Measurements from ENCODE around the gene TPI1. TPM values are rescaled to one million over a fixed set of nuclear protein-coding genes. Genes with fewer than 3 reads are reported as not detected.

The TPI1 gene
- total and polyA plus RNA-seq, 2 of the 8 experiments (the other 6 are each of a cell fraction or from before 2014, with no cell fraction given) = 910 to 3,018 TPM

GRCh38 chr12:6860942-6861341 is 6.4 kb upstream of the TPI1 start:
- Histone ChIP-seq H2BK120ac (replicated peaks; ENCODE audit: low read depth, low read length) (no peak overlapping the region), H3K9ac (replicated peaks in 1 of 4; ENCODE audit: extremely low read depth in 1 of 4, low read depth in 3 of 4, low read length in 3 of 4) (no peak overlapping the region), H3K27me3 (replicated peaks in 1 of 4; ENCODE audit: control insufficient read depth in 3 of 4, extremely low read depth in 1 of 4, insufficient read depth in 3 of 4, low read length in 3 of 4) (no peaks in the 10 kb centered on the region), H3K18ac (ENCODE audit: extremely low read depth, low read length) (no peak overlapping the region), H3K36me3 (ENCODE audit: control insufficient read depth in 2 of 4, insufficient read depth in 4 of 4, low read length in 3 of 4) (peaks cover 28 to 79% (median 69%) of the 10 kb centered on the region in 4 experiments), H3K23me2 (ENCODE audit: low read depth, low read length) (no peaks in the 10 kb centered on the region), H4K8ac (ENCODE audit: extremely low read depth, insufficient read depth, low read length) (no peak overlapping the region), H2BK12ac (ENCODE audit: low read depth, low read length) (no peak overlapping the region), H2AFZ (ENCODE audit: low read length) (no peak overlapping the region), H3K4me1 (replicated peaks in 1 of 4; ENCODE audit: control insufficient read depth in 3 of 4, insufficient read depth in 4 of 4, low read length in 3 of 4) (peaks cover 0 to 6% (median 2%) of the 10 kb centered on the region in 4 experiments; a peak in 4 of 7 replicates), H3K9me3 (ENCODE audit: insufficient read depth in 2 of 2, low read depth in 1 of 2, low read length in 1 of 2) (no peaks in the 10 kb centered on the region), H4K91ac (replicated peaks; ENCODE audit: insufficient read length, low read length) (no peak overlapping the region), H3K14ac (ENCODE audit: insufficient read length) (no peak overlapping the region), H4K20me1 (replicated peaks in 1 of 2; ENCODE audit: control insufficient read depth in 1 of 2, insufficient read depth in 2 of 2, low read length in 2 of 2) (peaks cover 0 to 2% of the 10 kb centered on the region in 2 experiments), H3K23ac (ENCODE audit: insufficient read length) (no peak overlapping the region), H2BK5ac (ENCODE audit: low read depth, low read length) (no peak overlapping the region), H3K27ac (ENCODE audit: low read depth, low read length) (no peak overlapping the region), H3K79me2 (ENCODE audit: control insufficient read depth in 1 of 2, insufficient read depth in 2 of 2, low read length in 2 of 2) (no peaks in the 10 kb centered on the region), H4K5ac (ENCODE audit: insufficient read length, low read depth, low read length) (no peak overlapping the region), H2AK5ac (ENCODE audit: low read depth, low read length) (no peak overlapping the region), H3K79me1 (ENCODE audit: low read depth, low read length) (no peaks in the 10 kb centered on the region; the same call in 1 of the 2 replicates), H2BK20ac (ENCODE audit: low read length) (no peak overlapping the region), H3K56ac (replicated peaks; ENCODE audit: insufficient read length, low read depth, low read length) (no peak overlapping the region), H3K4me3 (ENCODE audit: extremely low read depth in 1 of 4, insufficient read depth in 2 of 4, low read depth in 3 of 4, low read length in 4 of 4) (no peak overlapping the region), H3K4ac (replicated peaks; ENCODE audit: insufficient read length, low read depth, low read length) (no peak overlapping the region), H2BK15ac (ENCODE audit: low read length) (no peak overlapping the region), H3K4me2 (ENCODE audit: insufficient read depth in 1 of 2, low read depth in 2 of 2, low read length in 2 of 2) (no peak overlapping the region)
- 94% methylated on average over 7 of the region's 7 CpGs; no CpG with 5 or more reads in 1 of the 2 experiments for WGBS, 2 experiments (ENCODE audit: extremely low coverage in 1 of 2, insufficient coverage in 1 of 2, insufficient read length in 1 of 2, insufficient replicate concordance in 2 of 2, low coverage in 1 of 2, low lambda C conversion rate in 2 of 2, missing lambda C conversion rate in 1 of 2)
- CTCF ChIA-PET (ENCODE audit: partially characterized antibody) = interaction anchor here (0.6 to 4.5 kb wide), 8 partner anchors 10 to 108 kb away, joined by 3 to 27 read pairs (median 4); partner anchors contain the start of genes GNB3, MLF2 and SPSB2
- DNase-seq (ENCODE audit: low read depth in 1 of 2, low spot score in 2 of 2) (no peak), FAIRE-seq (no peak)
- POLR2A ChIA-PET (ENCODE audit: partially characterized antibody) = interaction anchor here (0.7 to 18.9 kb wide), 5 partner anchors 8 to 323 kb away, joined by 3 to 588 read pairs (median 7); partner anchors contain the start of genes C12orf57, CDCA3, GNB3 and RNU7-1
- TF ChIP-seq SIX5 (IDR thresholded peaks at IDR 0.05; ENCODE audit: low read depth, low read length) (no peak), CBX8 (IDR thresholded peaks at IDR 0.05; ENCODE audit: borderline replicate concordance, low read depth, low read length) (no peak), POLR2A (IDR thresholded peaks at IDR 0.05; ENCODE audit: control extremely low read depth in 1 of 2, low read depth in 2 of 2, low read length in 2 of 2) (no peak), E2F6 (IDR thresholded peaks at IDR 0.05) (no peak)

Measured in H1 (cell line).